Measurements from ENCODE around the gene CCR2.
"Not testable (repeated sequence)": the region's sequence is repeated elsewhere in the genome, so short reads cannot be mapped to it uniquely, and the experiment has no call there.

- TF ChIP-seq POLR2A, CTCF, POLR2AphosphoS5 (IDR thresholded peaks at IDR 0.05): not testable (repeated sequence)
Observed at GRCh38 chr3:46391526-46391925, 37.6 kb downstream of the CCR2 start.
